Right renal pelvis (tissue), 4 donors: ENCODE measurements around the gene TRAIP. TPM values are rescaled to one million over a fixed set of nuclear protein-coding genes. Genes with fewer than 3 reads are reported as not detected.
"Not testable (repeated sequence)": the region's sequence is repeated elsewhere in the genome, so short reads cannot be mapped to it uniquely, and the experiment has no call there.

Source experiments
- DNase-seq, 4 donors: peaks; one replicate each; pipeline ENCODE4 v3.0.0-alpha.2; 2013; ENCODE audit warnings: low read depth in 4 of 4, low spot score in 3 of 4, missing footprints in 1 of 4
- polyA plus RNA-seq, 4 donors: library from polyadenylated mRNA; unstranded; fragments of 120-200 nt; gene quantifications; one replicate each; pipeline ENCODE4 v1.2.1, GENCODE V29; 2013; ENCODE audit not compliant: insufficient read length in 4 of 4

TRAIP gene, protein sequence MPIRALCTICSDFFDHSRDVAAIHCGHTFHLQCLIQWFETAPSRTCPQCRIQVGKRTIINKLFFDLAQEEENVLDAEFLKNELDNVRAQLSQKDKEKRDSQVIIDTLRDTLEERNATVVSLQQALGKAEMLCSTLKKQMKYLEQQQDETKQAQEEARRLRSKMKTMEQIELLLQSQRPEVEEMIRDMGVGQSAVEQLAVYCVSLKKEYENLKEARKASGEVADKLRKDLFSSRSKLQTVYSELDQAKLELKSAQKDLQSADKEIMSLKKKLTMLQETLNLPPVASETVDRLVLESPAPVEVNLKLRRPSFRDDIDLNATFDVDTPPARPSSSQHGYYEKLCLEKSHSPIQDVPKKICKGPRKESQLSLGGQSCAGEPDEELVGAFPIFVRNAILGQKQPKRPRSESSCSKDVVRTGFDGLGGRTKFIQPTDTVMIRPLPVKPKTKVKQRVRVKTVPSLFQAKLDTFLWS
- 10 to 100 TPM in 2 of 4 donors, 1 to 10 TPM in 2; 8.6 to 10.4 (median 9.9) TPM for polyA plus RNA-seq

- peak; percentile 91 to 94 (median 92) for DNase-seq
Observed at GRCh38 chr3:49856181-49857005, at the start of gene TRAIP. TSS of gene TRAIP (minus strand) at chr3:49856564. CDS start at chr3:49856453, 111 bp downstream.

DNA sequence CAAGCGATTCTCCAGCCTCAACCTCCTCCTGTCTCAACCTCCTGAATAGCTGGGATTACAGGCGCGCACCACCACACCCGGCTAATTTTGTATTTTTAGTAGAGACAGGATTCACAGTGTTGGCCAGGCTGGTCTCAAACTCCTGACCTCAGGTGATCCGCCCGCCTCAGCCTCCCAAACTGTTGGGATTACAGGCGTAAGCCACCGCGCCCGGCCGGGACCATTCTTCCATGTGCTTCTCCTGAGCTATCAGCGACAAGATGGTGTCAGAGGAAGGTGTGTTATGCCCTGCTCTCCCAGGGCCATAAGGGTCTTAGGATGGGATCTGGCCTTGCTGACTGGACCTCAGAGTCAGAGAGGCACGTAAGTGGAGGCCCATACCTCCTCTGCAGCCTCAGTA lies 48.1 kb upstream of the TRAIP start:
- not testable (repeated sequence) for DNase-seq

GRCh38 chr3:49903451-49904424 lies 47.4 kb upstream of the TRAIP start, which contains the start of gene MST1R:
TSS of gene MST1R (minus strand) at chr3:49903873. CDS start at chr3:49903609, 264 bp downstream.
- DNase-seq, result peak in 3 of 4 donors; percentile 39 to 49 (median 46)

DNA sequence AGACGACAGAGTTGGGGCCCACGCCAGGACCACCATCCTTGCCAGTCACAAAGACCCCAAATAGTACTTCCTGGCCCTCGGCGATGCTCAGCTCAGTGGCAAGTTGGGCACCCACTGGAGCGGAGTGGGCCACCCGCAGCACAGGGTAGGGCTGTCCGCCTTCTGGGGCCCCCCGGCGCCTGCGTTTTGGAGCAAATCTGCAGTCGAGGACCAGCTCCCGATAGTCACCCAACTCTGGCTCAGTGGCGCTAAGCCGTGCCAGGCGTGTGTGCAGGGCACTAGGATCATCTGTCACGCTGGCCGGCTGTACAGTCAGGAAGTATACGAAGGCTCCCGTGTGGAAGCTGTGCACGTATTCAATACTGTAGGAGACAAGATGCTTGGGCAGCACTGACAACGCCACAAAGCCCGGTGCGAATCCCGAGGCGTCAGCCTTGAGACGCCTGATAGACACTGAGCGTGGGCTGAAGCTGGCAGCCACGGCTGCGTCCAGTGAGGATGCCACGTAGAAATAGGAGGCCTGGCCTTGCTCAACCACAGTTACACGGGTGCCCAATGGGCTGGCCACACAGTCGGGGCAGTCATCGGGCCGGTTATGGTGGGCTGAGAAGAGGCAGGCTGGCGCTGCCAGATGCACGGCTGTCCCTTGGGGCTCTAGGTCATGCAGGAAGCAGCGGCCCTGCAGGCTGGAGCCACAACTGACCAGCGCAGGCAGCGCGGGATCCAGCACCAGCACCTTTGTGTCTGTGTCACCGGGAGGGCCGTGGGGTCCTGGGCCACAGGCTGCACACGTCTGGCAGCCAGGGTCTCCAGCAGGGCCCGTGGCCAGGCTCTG lies 46.4 kb upstream of the TRAIP start:
- no peak for DNase-seq

DNA sequence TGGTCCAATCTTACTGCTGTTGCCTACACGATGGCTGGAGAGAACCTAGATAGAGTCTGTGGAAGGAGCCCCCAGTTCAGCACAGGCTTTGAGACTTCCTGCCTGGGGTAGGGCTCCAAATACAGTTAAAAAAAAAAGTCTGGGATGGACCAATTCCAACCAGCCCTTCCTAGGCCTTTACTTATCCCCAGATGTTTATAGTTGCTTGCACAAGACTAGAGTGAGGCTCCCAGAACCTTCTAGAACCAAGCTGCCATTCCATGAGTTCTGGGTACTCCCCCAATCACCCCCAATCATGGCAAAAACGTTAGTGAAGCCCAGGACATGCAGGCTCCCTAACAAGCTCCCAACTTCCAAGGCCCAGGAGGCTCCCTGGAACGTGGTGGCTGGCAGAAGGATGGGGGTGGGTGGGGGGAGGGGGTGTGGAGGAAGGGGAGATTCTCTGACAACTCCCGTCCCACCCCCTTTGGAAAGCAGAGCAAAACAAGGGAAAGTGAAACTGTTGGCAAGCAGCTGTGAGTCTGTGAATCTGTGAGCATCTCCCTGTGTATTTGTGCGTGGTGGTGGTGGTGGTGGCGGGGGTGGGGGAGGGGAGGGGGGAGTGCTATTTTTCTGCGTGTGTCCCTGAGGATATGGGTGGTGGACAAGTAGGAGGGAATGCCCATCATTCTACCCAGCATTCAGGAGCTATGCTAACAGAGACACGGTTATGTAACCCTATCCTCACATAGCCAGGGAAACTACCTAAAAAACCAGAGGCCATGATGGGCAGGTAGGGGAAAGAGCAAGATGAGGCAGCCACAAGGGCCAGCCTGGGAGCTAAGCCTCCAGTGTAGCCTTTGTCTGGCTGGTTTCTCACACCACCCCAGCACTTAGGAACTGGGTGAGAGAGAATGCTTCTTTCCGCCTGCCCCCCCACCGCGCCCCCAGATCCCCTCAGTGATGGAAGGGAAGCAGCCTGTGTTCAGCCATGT lies 45.3 kb upstream of the TRAIP start:
- DNase-seq, result no peak

DNA sequence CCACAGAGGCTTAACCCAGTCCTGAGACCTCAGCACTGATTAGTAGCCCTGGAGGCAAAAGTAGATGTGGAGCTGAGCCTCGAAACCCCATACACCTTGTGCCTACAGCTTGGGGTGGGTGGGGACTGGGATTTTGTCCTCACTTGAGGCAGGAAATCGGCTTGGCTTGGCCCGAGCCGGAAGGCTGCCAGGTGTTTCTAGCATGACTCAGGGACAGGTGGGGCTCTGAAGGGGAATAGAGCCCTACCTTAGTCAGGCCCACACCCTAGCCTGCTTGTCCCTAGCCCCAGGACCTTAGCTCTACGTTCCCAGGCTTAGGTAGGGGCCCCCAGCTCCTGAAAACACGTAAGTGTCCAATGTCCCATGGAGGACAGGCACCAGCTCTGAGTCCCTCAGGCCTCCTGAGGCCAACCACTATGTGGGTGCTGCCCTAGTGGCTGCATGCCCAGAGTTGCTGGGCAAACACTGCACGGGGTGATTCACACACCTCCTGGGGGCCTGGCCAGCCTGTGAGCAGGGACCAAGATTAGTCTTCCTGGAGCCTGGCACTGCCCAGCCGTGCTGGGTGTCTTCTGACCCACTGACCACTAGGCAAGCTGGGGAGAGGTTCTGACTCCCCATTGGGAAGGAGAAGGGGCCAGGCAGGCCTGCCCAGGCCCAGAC lies 44.3 kb upstream of the TRAIP start:
- no peak for DNase-seq

DNA sequence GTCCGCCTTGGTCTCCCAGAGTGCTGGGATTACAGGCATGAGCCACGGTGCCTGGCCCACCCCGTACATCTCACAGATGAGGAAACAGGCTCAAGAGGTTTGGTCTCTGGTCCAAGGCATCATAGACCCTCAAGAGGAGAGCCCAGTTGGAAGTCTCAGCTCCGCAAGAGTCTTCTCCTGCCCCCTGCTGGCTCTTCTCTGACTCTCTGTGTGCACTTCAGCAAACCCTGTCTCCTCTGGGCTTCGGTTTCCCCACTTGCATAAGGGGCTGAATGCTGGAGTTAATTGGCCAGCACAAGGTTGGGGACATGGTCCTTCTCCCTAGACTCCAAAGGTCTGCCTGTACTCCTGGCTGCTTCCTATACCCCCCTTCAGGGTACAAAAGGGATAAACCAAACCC lies 43.5 kb upstream of the TRAIP start:
- DNase-seq, result no peak

DNA sequence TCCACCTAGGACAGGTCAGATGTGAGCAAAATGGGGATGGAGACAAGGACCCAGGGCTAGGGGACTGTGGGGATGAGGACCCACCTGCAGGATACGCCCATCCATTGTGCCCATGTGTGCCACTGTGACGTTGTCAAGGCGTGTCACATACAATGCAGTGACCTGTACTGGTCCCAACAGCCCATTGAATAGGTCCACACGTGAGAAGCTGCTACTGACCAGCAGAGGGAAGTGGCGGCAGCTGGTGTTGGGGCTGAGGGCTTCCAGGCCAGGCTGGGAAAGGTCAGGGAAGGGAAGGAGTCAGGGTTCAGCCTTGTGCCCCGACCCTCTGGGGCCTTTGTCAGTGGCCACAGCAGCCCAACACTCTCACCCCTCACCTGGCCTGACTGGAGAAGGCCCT lies 42.6 kb upstream of the TRAIP start:
- DNase-seq, result no peak

DNA sequence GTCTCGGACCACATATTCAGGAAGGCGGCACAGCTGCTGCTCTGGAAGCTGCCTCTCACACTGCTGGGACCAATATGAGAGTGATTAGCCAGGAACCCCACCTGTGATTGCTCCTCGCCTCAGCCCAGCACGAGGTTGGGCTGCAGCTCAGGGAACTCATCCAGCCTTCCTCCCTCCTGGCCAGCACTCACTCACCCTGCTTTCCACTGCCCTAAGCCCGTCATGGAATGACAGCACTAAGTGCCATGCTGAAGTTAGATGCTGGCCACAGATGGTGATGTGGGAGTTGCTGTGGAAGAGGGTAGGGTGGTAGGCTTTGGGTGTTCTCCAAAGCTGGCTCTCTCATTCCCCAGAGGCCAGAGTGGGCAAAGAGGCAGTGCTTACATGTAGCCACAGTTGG lies 40.0 kb upstream of the TRAIP start:
- no peak for DNase-seq

DNA sequence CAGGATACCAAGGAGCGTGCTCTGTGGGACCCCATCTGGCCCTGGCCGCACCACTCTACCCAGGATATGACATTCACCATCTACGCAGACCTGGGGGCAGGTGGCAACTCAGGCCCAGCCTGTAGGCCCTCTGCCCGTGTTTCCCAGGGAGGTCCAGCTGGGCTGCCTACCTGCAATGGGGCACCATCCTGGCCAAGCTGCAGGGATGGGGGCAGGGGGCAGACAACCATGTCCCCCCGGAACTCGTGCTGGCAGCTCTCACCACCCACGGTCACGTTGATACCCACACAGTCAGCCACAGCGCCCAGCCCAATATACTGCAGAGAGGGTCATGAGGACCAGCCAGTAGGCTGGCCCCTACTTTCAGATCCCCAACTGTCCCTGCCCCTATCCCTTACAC lies 39.4 kb upstream of the TRAIP start:
- no peak for DNase-seq

GRCh38 chr3:49889296-49889695 lies 32.9 kb upstream of the TRAIP start:
- DNase-seq, result no peak

DNA sequence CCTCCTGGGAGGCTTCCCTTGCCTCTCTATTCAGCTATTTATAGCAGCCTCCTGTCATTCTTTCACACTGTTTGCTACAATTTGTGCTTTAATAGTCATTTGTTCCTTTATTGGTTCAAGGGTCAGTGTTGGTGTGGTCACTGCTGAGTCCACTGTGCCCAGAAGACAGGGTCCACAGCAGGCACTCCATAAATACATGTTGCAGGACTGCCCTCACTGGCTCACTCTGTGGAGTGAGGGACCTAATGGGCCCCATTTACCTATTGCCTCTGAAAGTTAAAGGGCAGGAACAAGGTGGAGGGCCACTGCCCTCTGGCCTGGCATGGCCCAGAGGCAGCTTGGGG lies 30.5 kb upstream of the TRAIP start:
- no peak for DNase-seq

- DNase-seq, result no peak
Observed at GRCh38 chr3:49883998-49884397, 27.6 kb upstream of the TRAIP start.

- no peak for DNase-seq
Observed at GRCh38 chr3:49882166-49882565, 25.8 kb upstream of the TRAIP start.

DNA sequence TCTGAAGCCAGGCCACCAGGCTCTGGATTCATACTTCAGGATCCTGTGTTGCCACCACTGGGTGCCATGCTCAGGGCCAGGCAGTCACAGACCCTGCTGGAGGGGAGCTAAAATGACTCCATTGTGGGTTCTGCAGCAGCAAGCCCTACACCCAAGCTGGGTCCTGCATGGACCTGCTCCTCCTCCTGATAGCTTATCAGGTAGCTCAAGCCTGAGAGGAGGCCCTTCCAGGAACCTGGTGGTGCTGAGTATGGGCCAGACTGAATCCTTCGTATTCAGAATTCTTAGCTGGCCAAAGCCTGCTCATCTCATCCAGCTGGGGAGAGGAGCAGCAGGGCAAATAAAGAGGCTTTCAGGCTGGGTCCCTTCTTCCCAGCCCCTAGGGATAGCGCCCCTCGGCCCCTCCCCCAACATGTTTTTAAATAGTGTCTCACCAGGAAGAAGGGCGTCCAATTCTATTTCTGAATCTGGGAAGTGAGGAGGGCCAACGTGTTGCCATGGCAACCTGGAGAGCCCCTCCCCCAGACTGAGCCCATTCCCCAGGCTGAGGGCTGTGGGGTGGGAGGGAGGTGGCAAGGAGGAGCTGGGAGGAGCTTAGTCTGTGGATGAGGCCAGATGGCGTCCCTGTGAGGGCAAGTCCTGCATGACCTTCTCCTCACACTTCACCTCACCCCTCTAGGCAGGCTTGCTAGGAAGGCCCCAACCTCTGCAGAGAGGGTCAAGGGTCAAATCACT lies 24.4 kb upstream of the TRAIP start:
- no peak for DNase-seq

- DNase-seq, result no peak
Observed at GRCh38 chr3:49879721-49880120, 23.4 kb upstream of the TRAIP start.

GRCh38 chr3:49878686-49879085 lies 22.3 kb upstream of the TRAIP start:
- DNase-seq, result no peak
